Endodermal cell (in vitro differentiated cells): Measurements from ENCODE around the gene RPTOR. TPM values are rescaled to one million over a fixed set of nuclear protein-coding genes. Genes with fewer than 3 reads are reported as not detected.
A peak's percentile ranks its signal among the peaks of the same experiment; 100 is the strongest.

Experiments used
- DNase-seq: peaks from one replicate; pipeline ENCODE4 v3.0.0-alpha.2; 2017
- H3K27ac ChIP-seq: 2 replicates; pipeline ENCODE4 v1.5.1; 2013; ENCODE audit warnings: mild to moderate bottlenecking, low read depth, low read length, moderate library complexity
- H3K27me3 ChIP-seq: 2 replicates; pipeline ENCODE4 v1.6.1; 2013; ENCODE audit warnings: mild to moderate bottlenecking, low read length, moderate library complexity; ENCODE audit not compliant: insufficient read depth, control insufficient read depth, poor library complexity, severe bottlenecking
- H3K36me3 ChIP-seq: 2 replicates; pipeline ENCODE4 v1.7.0; 2013; ENCODE audit warnings: mild to moderate bottlenecking, low read length, moderate library complexity; ENCODE audit not compliant: control insufficient read depth, insufficient read depth
- H3K4me1 ChIP-seq: one replicate; pipeline ENCODE4 v1.7.0; 2013; ENCODE audit warnings: low read length; ENCODE audit not compliant: control insufficient read depth, insufficient read depth
- H3K4me3 ChIP-seq: 2 replicates; pipeline ENCODE4 v1.5.1; 2013; ENCODE audit warnings: mild to moderate bottlenecking, low read length, moderate library complexity
- H3K9ac ChIP-seq: 2 replicates; pipeline ENCODE4 v1.6.1; 2013; ENCODE audit warnings: mild to moderate bottlenecking, low read length, moderate library complexity; ENCODE audit not compliant: poor library complexity, severe bottlenecking; ENCODE audit errors: extremely low read depth
- H3K9me3 ChIP-seq: 2 replicates; pipeline ENCODE4 v1.6.1; 2013; ENCODE audit warnings: mild to moderate bottlenecking, low read length, moderate library complexity; ENCODE audit not compliant: control insufficient read depth
- H3K27ac Mint-ChIP-seq: 2 replicates; pipeline ENCODE4 v1.8.0; 2020; ENCODE audit warnings: mixed read lengths
- H3K27me3 Mint-ChIP-seq: 2 replicates; pipeline ENCODE4 v1.8.0; 2021; ENCODE audit warnings: mild to moderate bottlenecking, mixed read lengths; ENCODE audit not compliant: insufficient read depth
- H3K36me3 Mint-ChIP-seq: 2 replicates; pipeline ENCODE4 v1.8.0; 2020; ENCODE audit warnings: low read depth, mixed read lengths
- H3K4me1 Mint-ChIP-seq: 2 replicates; pipeline ENCODE4 v1.8.0; 2020; ENCODE audit warnings: mixed read lengths
- H3K4me3 Mint-ChIP-seq: 2 replicates; pipeline ENCODE4 v1.8.0; 2020; ENCODE audit warnings: mild to moderate bottlenecking, moderate library complexity, mixed read lengths
- H3K9me3 Mint-ChIP-seq: 2 replicates; pipeline ENCODE4 v1.8.0; 2020; ENCODE audit warnings: mild to moderate bottlenecking, mixed read lengths
- CTCF ChIP-seq: fragments of 200-600 bp; sonication (generic); conservative IDR thresholded peaks from 2 replicates; pipeline ENCODE4 v1.5.0; 2021; ENCODE audit warnings: antibody characterized with exemption, mild to moderate bottlenecking
- WGBS, 2 experiments: methylation state at CpG; one replicate each; pipeline versions ENCODE4 v1.1.5 to v1.1.7; 2013; ENCODE audit warnings: missing lambda C conversion rate in 2 of 2, mixed read lengths in 1 of 2; ENCODE audit not compliant: insufficient coverage in 1 of 2, insufficient read length in 1 of 2; 5-methylcytosine and 5-hydroxymethylcytosine counted together
- total RNA-seq, 2 donors: library from RNA; stranded (reverse); fragmentation: NEBNext Ultra II Directional in 1 of 2; extraction: Animal tissue kit (Norgen Biotek cat#: 25700) in 1 of 2; gene quantifications; 2 replicates in 1 of 2; 3 replicates in 1 of 2; pipeline ENCODE4 v1.2.1, GENCODE V29; 2021

RPTOR gene
- total RNA-seq, 2 donors from 2014 or later: 45.1 to 53.4 TPM

- H3K27me3 Mint-ChIP-seq: no peaks in the 10 kb centered on the region
- H3K9me3 Mint-ChIP-seq: no peaks in the 10 kb centered on the region
- no peak for TF ChIP-seq CTCF
- Histone ChIP-seq H3K4me1 (peaks cover 12% of the 10 kb centered on the region), H3K27me3 (no peaks in the 10 kb centered on the region), H3K36me3 (peaks cover 5% of the 10 kb centered on the region), H3K9me3 (no peaks in the 10 kb centered on the region), H3K27ac (no peak overlapping the region), H3K9ac (no peak overlapping the region), H3K4me3 (no peak overlapping the region)
- H3K27ac Mint-ChIP-seq: peak overlapping the region; percentile 56
- DNase-seq: no peak
- peaks cover 2% of the 10 kb centered on the region for H3K36me3 Mint-ChIP-seq
- H3K4me1 Mint-ChIP-seq: peaks cover 21% of the 10 kb centered on the region
- no peak overlapping the region for H3K4me3 Mint-ChIP-seq
- WGBS, 2 experiments: 94 to 98% methylated on average over 22 to 30 of the region's 30 CpGs
These were observed 291.4 kb downstream of the RPTOR start for GRCh38 chr17:80835816-80836657.

- Histone ChIP-seq H3K27me3 (no peaks in the 10 kb centered on the region), H3K27ac (no peak overlapping the region), H3K9ac (no peak overlapping the region), H3K4me3 (no peak overlapping the region), H3K36me3 (peaks cover 5% of the 10 kb centered on the region), H3K9me3 (no peaks in the 10 kb centered on the region), H3K4me1 (peaks cover 12% of the 10 kb centered on the region)
- WGBS, 2 experiments: 89 to 100% methylated on average over 3 to 7 of the region's 7 CpGs
- H3K4me3 Mint-ChIP-seq: no peak overlapping the region
- H3K27ac Mint-ChIP-seq: peak overlapping the region; percentile 56
- H3K4me1 Mint-ChIP-seq: peaks cover 21% of the 10 kb centered on the region
- H3K36me3 Mint-ChIP-seq: peaks cover 2% of the 10 kb centered on the region
- no peak for DNase-seq
- H3K9me3 Mint-ChIP-seq: no peaks in the 10 kb centered on the region
- TF ChIP-seq CTCF: no peak
- H3K27me3 Mint-ChIP-seq: no peaks in the 10 kb centered on the region
These were observed 292.0 kb downstream of the RPTOR start for GRCh38 chr17:80836658-80836965.

GRCh38 chr17:80836971-80837481, 292.4 kb downstream of the RPTOR start:
- Mint-ChIP-seq H3K4me3 (no peak overlapping the region), H3K27me3 (no peaks in the 10 kb centered on the region), H3K36me3 (peaks cover 2% of the 10 kb centered on the region), H3K4me1 (peaks cover 21% of the 10 kb centered on the region), H3K9me3 (no peaks in the 10 kb centered on the region), H3K27ac (no peak overlapping the region)
- Histone ChIP-seq H3K27ac (no peak overlapping the region), H3K4me1 (peaks cover 12% of the 10 kb centered on the region), H3K9ac (no peak overlapping the region), H3K36me3 (peaks cover 5% of the 10 kb centered on the region), H3K9me3 (no peaks in the 10 kb centered on the region), H3K4me3 (no peak overlapping the region), H3K27me3 (no peaks in the 10 kb centered on the region)
- no peak for DNase-seq
- no peak for TF ChIP-seq CTCF
- 92 to 95% methylated on average over 15 to 16 of the region's 16 CpGs for WGBS, 2 experiments
